ENCODE measurements around the gene VSTM2L.

VSTM2L gene

DNA sequence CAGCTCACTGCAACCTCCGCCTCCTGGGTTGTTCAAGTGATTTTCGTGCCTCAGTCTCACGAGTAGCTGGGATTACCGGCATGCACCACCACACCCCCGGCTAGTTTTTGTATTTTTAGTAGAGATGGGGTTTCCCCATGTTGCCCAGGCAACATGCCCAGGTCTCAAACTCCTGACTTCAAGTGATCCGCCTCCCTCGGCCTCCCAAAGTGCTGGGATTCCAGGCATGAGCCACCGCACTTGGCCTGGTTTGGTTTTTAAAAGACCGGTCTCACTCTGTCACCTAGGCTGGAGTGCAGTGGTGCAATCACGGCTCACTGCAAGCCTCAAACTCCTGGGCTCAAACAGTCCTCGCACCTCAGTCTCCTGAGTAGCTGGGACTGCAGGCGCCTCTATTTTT is 40.1 kb downstream of the VSTM2L start:
- 80% methylated on average over 11 of the region's 12 CpGs for WGBS
- Histone ChIP-seq H3K9ac (ENCODE audit: low read depth, low read length) (no peak overlapping the region), H3K4me1 (ENCODE audit: insufficient read depth, low read length) (no peaks in the 10 kb centered on the region), H3K9me3 (ENCODE audit: insufficient read depth, low read depth, low read length) (no peaks in the 10 kb centered on the region), H3K27me3 (ENCODE audit: insufficient read depth, low read length) (no peaks in the 10 kb centered on the region), H3K27ac (ENCODE audit: low read depth, low read length) (no peak overlapping the region), H3K4me3 (ENCODE audit: low read length) (no peak overlapping the region), H3K36me3 (ENCODE audit: insufficient read depth, low read length) (no peaks in the 10 kb centered on the region)

DNA sequence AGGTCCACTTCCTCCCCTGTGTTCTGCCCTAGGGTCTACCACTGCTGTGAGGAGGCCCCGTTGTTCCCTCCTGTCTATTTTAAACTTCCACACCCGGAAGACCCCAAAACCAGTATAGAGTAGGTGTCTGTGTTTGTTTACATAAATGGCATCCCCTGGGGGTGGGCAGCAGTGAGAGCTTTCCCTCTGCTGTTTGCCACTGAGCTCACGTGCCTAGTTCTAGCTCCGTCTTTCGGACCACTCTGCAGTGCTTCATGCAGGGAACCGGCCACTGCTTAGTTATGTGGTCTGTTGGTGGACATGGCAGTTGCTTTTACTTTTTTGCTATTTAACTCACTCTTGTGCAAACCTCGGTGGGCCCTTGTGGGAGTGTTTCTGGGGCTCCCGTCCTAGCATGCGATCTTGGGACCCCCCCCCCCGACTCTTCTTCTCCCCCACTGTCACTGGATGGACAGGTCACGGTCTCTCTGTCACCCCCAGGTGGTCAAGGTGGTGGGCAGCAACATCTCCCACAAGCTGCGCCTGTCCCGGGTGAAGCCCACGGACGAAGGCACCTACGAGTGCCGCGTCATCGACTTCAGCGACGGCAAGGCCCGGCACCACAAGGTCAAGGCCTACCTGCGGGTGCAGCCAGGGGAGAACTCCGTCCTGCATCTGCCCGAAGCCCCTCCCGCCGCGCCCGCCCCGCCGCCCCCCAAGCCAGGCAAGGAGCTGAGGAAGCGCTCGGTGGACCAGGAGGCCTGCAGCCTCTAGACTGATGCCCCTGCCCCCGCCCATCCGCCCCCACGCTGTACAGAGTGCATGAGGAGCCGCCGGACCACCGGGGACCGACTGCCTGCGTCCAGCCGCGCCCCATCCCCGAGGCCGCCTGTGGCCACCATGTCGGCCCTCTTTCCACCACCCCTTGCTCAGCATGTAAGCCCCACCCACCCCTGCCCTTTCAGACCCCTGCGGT is 40.9 kb downstream of the VSTM2L start:
- H3K27ac ChIP-seq (ENCODE audit: low read depth, low read length), result no peak overlapping the region
- no peaks in the 10 kb centered on the region for H3K4me1 ChIP-seq (ENCODE audit: insufficient read depth, low read length)
- 90% methylated on average over 45 of the region's 47 CpGs for WGBS
- no peak overlapping the region for H3K4me3 ChIP-seq (ENCODE audit: low read length)
- no peaks in the 10 kb centered on the region for H3K36me3 ChIP-seq (ENCODE audit: insufficient read depth, low read length)
- H3K9ac ChIP-seq (ENCODE audit: low read depth, low read length), result no peak overlapping the region
- H3K27me3 ChIP-seq (ENCODE audit: insufficient read depth, low read length), result no peaks in the 10 kb centered on the region
- no peaks in the 10 kb centered on the region for H3K9me3 ChIP-seq (ENCODE audit: insufficient read depth, low read depth, low read length)

DNA sequence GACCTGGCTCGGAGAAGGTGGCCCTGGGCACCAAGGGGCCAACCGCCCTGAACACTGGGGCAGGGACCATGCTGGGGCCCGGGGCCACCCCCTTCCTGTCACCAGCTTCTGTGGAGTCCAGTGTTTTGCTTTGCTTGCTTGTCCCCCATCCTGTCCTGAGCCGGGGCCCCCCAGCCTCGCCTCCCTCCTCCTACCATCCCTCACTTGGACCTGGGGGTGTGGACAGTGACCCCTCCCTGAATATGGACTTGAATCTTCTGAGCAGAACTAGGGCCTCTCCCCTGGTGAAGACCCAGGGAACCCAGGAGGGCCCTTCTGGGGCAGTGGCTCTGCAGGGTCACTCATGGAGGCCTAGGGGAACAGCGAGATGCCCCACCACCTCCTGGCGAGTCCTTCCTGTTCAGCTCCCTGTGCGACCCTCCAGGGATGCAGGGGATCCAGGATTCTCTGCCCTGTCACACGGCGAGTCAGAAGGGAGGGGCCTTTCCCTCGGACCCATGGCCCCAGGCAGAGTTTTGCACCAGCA is 41.6 kb downstream of the VSTM2L start:
- Histone ChIP-seq H3K4me1 (ENCODE audit: insufficient read depth, low read length) (no peaks in the 10 kb centered on the region), H3K27me3 (ENCODE audit: insufficient read depth, low read length) (no peaks in the 10 kb centered on the region), H3K27ac (ENCODE audit: low read depth, low read length) (no peak overlapping the region), H3K4me3 (ENCODE audit: low read length) (no peak overlapping the region), H3K9me3 (ENCODE audit: insufficient read depth, low read depth, low read length) (no peaks in the 10 kb centered on the region), H3K9ac (ENCODE audit: low read depth, low read length) (no peak overlapping the region), H3K36me3 (ENCODE audit: insufficient read depth, low read length) (no peaks in the 10 kb centered on the region)
- WGBS, result 87% methylated on average over 11 of the region's 11 CpGs

DNA sequence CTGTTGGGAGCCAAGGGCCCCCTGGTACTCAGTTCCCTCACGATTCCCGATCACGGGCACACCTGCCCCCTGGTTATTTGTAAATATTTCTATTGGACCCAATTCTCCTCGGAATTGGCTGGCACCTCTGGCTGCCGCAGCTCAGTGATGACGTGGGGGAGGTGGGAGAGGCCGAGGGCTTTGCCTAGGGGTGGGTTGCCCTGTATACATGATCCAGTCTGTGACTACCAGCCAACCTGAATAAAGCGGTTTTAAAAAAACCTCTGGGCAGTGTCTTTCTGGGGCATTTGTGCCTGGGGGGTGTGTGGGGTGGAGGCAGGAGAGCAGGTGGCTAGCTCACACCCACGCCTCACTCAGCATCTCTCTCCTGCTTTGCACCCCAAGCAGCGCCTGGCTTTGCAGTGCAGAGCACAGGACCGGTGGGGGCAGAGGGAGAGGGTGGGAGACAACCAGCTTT is 42.2 kb downstream of the VSTM2L start:
- WGBS, result 90% methylated on average over 9 of the region's 11 CpGs
- H3K4me1 ChIP-seq (ENCODE audit: insufficient read depth, low read length), result no peaks in the 10 kb centered on the region

DNA sequence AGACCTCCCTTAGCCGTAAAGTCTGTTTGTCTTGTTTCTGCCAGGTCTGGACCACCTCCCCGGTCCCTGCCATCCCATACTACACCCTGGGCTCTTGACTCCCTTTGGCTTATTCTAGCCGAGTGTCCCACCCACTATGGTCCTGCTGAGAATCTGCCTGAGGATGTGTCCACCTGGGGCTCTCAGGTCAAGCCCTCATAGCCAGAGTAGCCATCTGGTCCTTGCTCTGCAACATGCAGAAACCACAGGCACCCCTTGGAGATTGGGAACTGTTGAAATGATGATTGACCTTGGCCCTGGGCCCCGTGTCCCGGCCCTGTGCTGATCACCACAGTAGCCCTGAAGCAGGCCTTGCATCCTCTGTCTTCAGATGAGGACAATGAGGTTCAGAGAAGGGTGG is 44.0 kb downstream of the VSTM2L start:
- WGBS, result 91% methylated on average over 5 of the region's 5 CpGs
- no peak overlapping the region for H3K9ac ChIP-seq (ENCODE audit: low read depth, low read length)
- no peaks in the 10 kb centered on the region for H3K27me3 ChIP-seq (ENCODE audit: insufficient read depth, low read length)
- no peak overlapping the region for H3K4me3 ChIP-seq (ENCODE audit: low read length)
- H3K4me1 ChIP-seq (ENCODE audit: insufficient read depth, low read length), result no peaks in the 10 kb centered on the region
- H3K9me3 ChIP-seq (ENCODE audit: insufficient read depth, low read depth, low read length), result no peaks in the 10 kb centered on the region
- H3K27ac ChIP-seq (ENCODE audit: low read depth, low read length), result no peak overlapping the region
- H3K36me3 ChIP-seq (ENCODE audit: insufficient read depth, low read length), result no peaks in the 10 kb centered on the region

More for the DNA sequence above, 42.2 kb downstream of the VSTM2L start:
- Histone ChIP-seq H3K9ac (ENCODE audit: low read depth, low read length) (no peak overlapping the region), H3K36me3 (ENCODE audit: insufficient read depth, low read length) (no peaks in the 10 kb centered on the region), H3K27ac (ENCODE audit: low read depth, low read length) (no peak overlapping the region), H3K9me3 (ENCODE audit: insufficient read depth, low read depth, low read length) (no peaks in the 10 kb centered on the region), H3K4me3 (ENCODE audit: low read length) (no peak overlapping the region), H3K27me3 (ENCODE audit: insufficient read depth, low read length) (no peaks in the 10 kb centered on the region)

DNA sequence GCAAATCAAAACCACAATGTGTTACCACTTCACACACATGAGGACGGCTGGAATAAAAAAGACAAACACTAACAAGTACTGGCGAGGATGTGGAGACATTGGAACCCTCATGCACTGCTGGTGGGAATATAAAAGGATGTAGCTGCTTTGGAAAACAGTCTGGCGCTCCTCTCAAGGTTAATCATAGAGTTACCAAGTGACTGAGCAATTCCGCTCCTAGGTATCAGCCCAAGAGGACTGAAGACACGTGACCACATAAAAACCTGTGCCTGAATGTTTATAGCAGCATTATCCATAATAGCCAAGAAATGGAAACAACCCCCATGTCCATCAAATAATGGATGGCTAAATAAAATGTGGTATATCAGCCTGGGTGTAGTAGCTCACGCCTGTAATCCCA is 45.0 kb downstream of the VSTM2L start:
- H3K4me1 ChIP-seq (ENCODE audit: insufficient read depth, low read length), result no peaks in the 10 kb centered on the region
- H3K27ac ChIP-seq (ENCODE audit: low read depth, low read length), result no peak overlapping the region
- H3K36me3 ChIP-seq (ENCODE audit: insufficient read depth, low read length), result no peaks in the 10 kb centered on the region
- no peak overlapping the region for H3K9ac ChIP-seq (ENCODE audit: low read depth, low read length)
- H3K4me3 ChIP-seq (ENCODE audit: low read length), result no peak overlapping the region
- H3K27me3 ChIP-seq (ENCODE audit: insufficient read depth, low read length), result no peaks in the 10 kb centered on the region
- 90% methylated on average over 6 of the region's 6 CpGs for WGBS
- no peaks in the 10 kb centered on the region for H3K9me3 ChIP-seq (ENCODE audit: insufficient read depth, low read depth, low read length)

DNA sequence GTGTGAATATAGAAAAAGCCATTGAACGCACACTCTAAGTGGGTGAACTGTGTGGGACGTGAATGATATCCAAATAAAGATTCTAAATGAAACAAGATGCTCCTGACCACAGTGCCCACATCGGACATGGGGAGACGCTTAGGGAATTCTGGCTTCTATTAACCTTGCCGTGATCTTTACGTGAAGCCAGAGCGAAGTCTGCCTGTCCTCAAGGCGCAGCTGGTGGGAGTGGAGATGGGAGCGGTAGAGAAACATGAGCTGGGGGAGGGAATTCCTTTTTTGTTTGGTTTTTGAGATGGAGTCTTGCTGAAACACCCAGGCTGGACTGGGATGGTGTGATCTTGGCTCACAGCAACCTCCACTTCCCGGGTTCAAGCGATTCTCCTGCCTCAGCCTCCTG is 46.0 kb downstream of the VSTM2L start:
- no peak overlapping the region for H3K27ac ChIP-seq (ENCODE audit: low read depth, low read length)
- no peaks in the 10 kb centered on the region for H3K4me1 ChIP-seq (ENCODE audit: insufficient read depth, low read length)
- H3K27me3 ChIP-seq (ENCODE audit: insufficient read depth, low read length), result no peaks in the 10 kb centered on the region
- WGBS, result 94% methylated on average over 11 of the region's 11 CpGs
- H3K9ac ChIP-seq (ENCODE audit: low read depth, low read length), result no peak overlapping the region
- H3K36me3 ChIP-seq (ENCODE audit: insufficient read depth, low read length), result no peaks in the 10 kb centered on the region
- no peak overlapping the region for H3K4me3 ChIP-seq (ENCODE audit: low read length)
- H3K9me3 ChIP-seq (ENCODE audit: insufficient read depth, low read depth, low read length), result no peaks in the 10 kb centered on the region

DNA sequence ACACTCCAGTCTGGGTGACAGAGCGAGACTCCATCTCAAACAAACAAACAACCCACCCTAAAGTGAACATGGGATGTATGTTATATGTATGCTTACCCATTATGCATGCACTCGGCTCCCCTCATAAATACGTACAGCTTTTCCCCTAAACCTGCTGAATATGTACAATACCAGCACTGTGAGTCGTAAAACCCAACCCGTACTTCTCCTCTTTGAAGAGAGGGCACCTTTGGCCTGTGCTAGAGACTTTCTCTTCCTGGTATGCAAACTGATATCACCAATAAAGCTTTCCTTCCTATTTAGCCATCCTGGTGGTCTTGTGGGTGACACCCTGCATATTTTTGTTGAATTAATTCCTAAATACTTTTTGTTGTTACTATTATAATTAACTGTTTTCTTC is 51.3 kb downstream of the VSTM2L start:
- H3K27me3 ChIP-seq (ENCODE audit: insufficient read depth, low read length), result no peaks in the 10 kb centered on the region
- no peaks in the 10 kb centered on the region for H3K9me3 ChIP-seq (ENCODE audit: insufficient read depth, low read depth, low read length)
- WGBS, result 93% methylated on average over 4 of the region's 5 CpGs
- H3K4me3 ChIP-seq (ENCODE audit: low read length), result no peak overlapping the region
- peaks cover 6% of the 10 kb centered on the region; the same call in 1 of the 2 replicates for H3K4me1 ChIP-seq (ENCODE audit: insufficient read depth, low read length)
- H3K9ac ChIP-seq (ENCODE audit: low read depth, low read length), result no peak overlapping the region
- H3K27ac ChIP-seq (ENCODE audit: low read depth, low read length), result no peak overlapping the region
- no peaks in the 10 kb centered on the region for H3K36me3 ChIP-seq (ENCODE audit: insufficient read depth, low read length)

DNA sequence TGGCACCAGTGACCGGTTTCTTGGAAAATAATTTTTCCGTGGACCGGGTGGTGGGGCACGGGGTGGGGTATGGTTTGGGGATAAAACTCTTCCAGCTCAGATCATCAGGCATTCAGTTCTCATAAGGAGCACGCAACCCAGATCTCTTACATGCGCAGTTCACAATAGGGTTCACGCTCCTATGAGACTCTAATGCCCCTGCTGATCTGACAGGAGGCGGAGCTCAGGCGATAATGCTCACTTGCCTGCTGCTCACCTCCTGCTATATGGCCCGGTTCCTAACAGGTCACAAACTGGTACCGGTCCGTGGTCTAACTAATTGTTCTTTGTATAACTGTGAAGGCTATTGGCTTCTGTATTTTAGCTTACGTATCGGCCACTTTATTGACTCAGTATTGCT is 51.7 kb downstream of the VSTM2L start:
- Histone ChIP-seq H3K4me3 (ENCODE audit: low read length) (no peak overlapping the region), H3K4me1 (ENCODE audit: insufficient read depth, low read length) (peaks cover 7% of the 10 kb centered on the region; the same call in 1 of the 2 replicates), H3K9me3 (ENCODE audit: insufficient read depth, low read depth, low read length) (no peaks in the 10 kb centered on the region), H3K27me3 (ENCODE audit: insufficient read depth, low read length) (no peaks in the 10 kb centered on the region), H3K36me3 (ENCODE audit: insufficient read depth, low read length) (no peaks in the 10 kb centered on the region), H3K27ac (ENCODE audit: low read depth, low read length) (no peak overlapping the region), H3K9ac (ENCODE audit: low read depth, low read length) (no peak overlapping the region)
- 83% methylated on average over 12 of the region's 14 CpGs for WGBS

DNA sequence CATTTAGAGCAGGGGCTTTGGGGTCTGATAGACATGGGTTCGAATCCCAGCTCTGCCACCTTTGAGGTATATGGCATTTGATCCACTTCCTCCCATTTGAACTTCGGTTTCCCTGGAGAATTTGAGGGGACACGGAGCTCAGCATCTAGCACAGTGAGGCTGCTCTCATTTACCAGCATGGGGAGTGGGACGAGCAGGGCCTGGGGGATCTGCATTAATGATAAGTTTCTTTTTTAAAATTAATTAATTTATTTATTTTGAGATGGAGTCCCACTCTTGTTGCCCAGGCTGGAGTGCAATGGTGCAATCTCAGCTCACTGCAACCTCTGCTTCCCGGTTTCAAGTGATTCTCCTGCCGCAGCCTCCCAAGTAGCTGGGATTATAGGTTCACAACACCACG is 52.6 kb downstream of the VSTM2L start:
- H3K27ac ChIP-seq (ENCODE audit: low read depth, low read length), result no peak overlapping the region
- H3K36me3 ChIP-seq (ENCODE audit: insufficient read depth, low read length), result no peaks in the 10 kb centered on the region
- 93% methylated on average over 7 of the region's 7 CpGs for WGBS
- no peak overlapping the region for H3K4me3 ChIP-seq (ENCODE audit: low read length)
- H3K4me1 ChIP-seq (ENCODE audit: insufficient read depth, low read length), result peaks cover 7% of the 10 kb centered on the region; the same call in 1 of the 2 replicates
- H3K27me3 ChIP-seq (ENCODE audit: insufficient read depth, low read length), result no peaks in the 10 kb centered on the region
- H3K9ac ChIP-seq (ENCODE audit: low read depth, low read length), result no peak overlapping the region
- no peaks in the 10 kb centered on the region for H3K9me3 ChIP-seq (ENCODE audit: insufficient read depth, low read depth, low read length)

DNA sequence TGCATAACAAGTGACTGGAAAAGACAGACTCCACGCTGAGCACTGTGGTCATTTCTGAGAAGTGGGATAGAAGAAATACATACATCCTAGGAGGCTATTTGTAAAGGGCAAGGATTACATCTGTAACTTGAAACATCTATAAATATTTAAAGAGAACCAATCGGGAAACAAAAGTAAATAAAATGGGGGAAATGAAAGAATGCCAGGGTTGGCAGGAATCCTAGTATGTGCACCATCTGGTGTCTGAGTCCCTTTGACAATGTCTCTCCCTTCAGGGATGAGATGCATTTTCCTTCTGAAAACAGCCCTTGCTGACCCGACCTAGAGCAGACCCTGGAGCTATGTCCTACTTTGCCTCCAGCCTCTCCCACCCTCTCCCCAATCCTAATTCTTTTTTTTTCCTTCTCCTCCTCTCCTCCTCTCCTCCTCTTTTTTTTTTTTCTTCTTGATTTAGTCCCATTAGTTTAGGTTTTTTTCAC is 53.2 kb downstream of the VSTM2L start:
- H3K4me1 ChIP-seq (ENCODE audit: insufficient read depth, low read length), result peaks cover 7% of the 10 kb centered on the region; the same call in 1 of the 2 replicates
- no peaks in the 10 kb centered on the region for H3K9me3 ChIP-seq (ENCODE audit: insufficient read depth, low read depth, low read length)
- no peaks in the 10 kb centered on the region for H3K36me3 ChIP-seq (ENCODE audit: insufficient read depth, low read length)
- WGBS, result 89% methylated on average over 3 of the region's 3 CpGs
- no peaks in the 10 kb centered on the region for H3K27me3 ChIP-seq (ENCODE audit: insufficient read depth, low read length)
- no peak overlapping the region for H3K27ac ChIP-seq (ENCODE audit: low read depth, low read length)
- no peak overlapping the region for H3K4me3 ChIP-seq (ENCODE audit: low read length)
- no peak overlapping the region for H3K9ac ChIP-seq (ENCODE audit: low read depth, low read length)

Data from HUES64 (cell line).